ENCODE data around the gene ARVCF. TPM values are rescaled to one million over a fixed set of nuclear protein-coding genes. Genes with fewer than 3 reads are reported as not detected.

ARVCF gene
- total RNA-seq, 2 experiments from 2014 or later, result 1.5 to 1.6 TPM

DNA sequence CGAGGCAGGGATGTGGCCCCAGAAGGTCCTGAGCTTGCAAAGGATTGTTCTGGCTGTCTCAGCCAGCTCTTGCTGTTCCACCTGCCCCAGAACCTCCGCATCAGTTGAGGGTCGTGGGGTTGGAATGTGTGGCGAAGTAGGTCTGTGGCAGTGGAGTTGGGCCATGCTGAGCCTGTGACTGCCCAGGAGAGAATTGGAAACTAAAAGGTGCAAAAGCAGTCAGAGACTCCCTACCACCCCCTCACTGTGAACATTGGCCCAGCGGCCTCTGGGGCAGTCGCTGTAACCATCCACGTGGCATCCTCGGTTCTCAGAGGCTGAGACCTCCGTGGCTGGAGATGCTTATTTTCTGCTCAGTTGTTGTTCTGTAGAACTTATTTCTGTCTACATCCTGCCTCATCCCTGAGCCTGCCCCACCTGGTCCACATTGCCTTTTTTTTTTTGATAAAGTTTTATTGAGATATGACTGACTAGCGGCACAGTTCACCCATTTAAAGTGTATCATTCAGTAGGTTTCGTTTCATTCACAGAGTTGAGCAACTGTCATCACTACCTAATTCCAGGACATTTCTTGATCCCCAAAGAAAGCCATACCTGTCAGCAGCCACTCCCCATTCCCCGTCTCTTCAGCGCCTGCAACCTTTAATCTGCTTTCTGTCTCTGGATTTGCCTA, 41.1 kb upstream of the ARVCF start:
- Mint-ChIP-seq H3K27ac (no peak overlapping the region), H3K27me3 (no peaks in the 10 kb centered on the region), H3K36me3 (peaks cover 12% of the 10 kb centered on the region), H3K4me3 (no peak overlapping the region), H3K4me1 (peaks cover 15% of the 10 kb centered on the region), H3K9me3 (no peaks in the 10 kb centered on the region)
- no peak for DNase-seq
- POLR2A ChIA-PET, result interaction anchor here (0.6 kb wide), 1 partner anchor 803 kb away, joined by 3 read pairs; no protein-coding TSS in a partner anchor
- ATAC-seq (ENCODE audit: low read depth), result no peak

DNA sequence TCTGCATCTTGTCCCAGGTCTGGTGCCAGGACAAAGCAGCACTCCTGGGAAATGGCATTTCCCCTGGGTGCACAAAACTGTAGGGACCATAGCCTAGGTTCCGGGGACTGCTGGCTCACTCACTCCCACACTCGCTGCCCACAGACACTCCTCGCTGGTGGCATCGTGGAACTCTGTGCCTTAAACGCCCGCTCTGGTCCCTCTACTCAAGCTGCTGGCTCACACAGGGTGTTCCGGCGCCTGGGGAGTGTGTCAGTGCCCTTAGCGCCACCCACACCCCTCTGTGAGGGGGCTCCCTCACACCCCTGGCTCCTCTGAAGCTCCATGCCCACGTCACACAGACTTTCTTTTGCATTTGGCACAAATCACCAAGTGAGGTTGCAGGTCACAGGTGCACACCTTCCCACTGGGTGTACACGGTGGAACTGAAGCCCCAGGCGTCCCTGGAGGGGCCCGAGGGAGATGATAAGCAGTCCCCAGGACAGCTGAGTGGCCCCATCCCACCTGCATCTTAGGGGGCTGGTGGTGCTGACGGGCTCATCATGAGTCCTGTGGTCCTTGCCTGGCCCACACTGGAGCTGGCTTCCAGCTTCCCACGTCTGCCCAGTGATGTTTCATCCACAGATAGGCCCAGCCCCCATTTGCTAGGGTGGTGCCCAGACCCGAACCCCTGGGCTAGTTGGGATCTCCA, 40.2 kb upstream of the ARVCF start:
- Mint-ChIP-seq H3K4me3 (no peak overlapping the region), H3K27me3 (no peaks in the 10 kb centered on the region), H3K27ac (no peak overlapping the region), H3K4me1 (peaks cover 15% of the 10 kb centered on the region), H3K9me3 (no peaks in the 10 kb centered on the region), H3K36me3 (peaks cover 14% of the 10 kb centered on the region)
- ATAC-seq (ENCODE audit: low read depth) (no peak), DNase-seq (no peak)
- POLR2A ChIA-PET, result no interaction called here

DNA sequence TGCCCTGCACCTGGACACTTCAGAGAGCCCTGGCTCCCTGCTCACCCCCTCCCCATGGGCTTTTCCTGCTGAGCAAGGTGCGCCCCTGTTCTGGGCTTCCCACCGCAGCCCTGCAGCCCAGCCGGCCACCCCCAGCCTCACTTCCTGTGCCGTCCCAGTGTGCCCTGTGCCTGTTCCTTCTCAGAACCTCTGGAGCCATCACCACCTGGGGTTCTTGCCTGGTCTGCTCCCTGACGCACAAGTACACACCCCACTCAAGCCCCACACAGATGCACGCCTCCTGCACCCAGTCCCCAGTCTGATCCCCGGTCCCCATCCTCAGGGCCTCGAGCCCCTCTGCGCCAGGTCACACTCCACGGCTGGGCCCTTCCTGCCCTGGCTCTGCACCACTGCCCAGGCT, 39.5 kb upstream of the ARVCF start:
- ATAC-seq (ENCODE audit: low read depth) (no peak), DNase-seq (no peak)
- Mint-ChIP-seq H3K9me3 (no peaks in the 10 kb centered on the region), H3K36me3 (peaks cover 14% of the 10 kb centered on the region), H3K4me1 (peaks cover 15% of the 10 kb centered on the region), H3K27me3 (no peaks in the 10 kb centered on the region), H3K27ac (no peak overlapping the region), H3K4me3 (no peak overlapping the region)
- POLR2A ChIA-PET, result no interaction called here

DNA sequence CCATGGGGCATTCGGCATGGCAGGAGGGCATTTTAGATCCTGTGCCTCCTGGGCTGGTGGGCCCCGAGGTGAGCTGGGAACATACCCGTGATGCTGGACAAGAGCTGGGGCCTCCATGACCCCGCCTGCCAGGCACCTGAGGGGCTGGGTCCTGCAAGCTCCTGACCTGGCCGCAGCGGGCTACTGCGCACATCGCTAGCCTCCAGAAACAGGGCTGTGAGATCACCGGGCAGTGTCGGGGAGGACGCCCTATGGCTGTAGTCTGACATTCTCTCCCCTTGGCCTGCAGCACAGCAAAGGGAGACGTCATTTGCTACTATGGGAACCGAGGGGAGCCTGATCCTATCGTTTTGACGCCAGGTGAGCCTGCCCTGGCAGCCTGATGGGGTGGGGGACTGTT, 39.0 kb upstream of the ARVCF start:
- no peak for DNase-seq
- Mint-ChIP-seq H3K4me3 (no peak overlapping the region), H3K27me3 (no peaks in the 10 kb centered on the region), H3K27ac (no peak overlapping the region), H3K9me3 (no peaks in the 10 kb centered on the region), H3K4me1 (peaks cover 15% of the 10 kb centered on the region), H3K36me3 (peaks cover 14% of the 10 kb centered on the region)
- ATAC-seq (ENCODE audit: low read depth), result no peak
- POLR2A ChIA-PET, result no interaction called here

DNA sequence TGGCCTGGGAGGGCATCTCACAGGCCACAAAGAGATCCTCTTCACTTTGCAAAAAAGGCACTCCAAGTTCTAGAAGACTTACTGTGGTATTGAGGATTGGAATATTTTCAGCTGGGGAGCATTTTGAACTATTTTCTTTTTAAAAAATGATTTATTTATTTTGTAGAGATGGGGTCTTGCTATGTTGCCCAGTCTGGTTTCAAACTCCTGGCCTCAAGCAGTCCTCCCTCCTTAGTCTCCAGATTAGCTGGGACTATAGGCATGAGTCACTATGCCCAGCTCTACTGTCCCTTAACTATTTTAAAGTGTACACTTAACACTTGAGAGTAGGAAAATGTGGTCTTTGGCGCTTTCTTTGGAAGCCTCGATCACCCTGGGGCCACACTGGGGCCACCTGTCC, 38.5 kb upstream of the ARVCF start:
- POLR2A ChIA-PET, result no interaction called here
- no peak overlapping the region for H3K27ac Mint-ChIP-seq
- H3K9me3 Mint-ChIP-seq, result no peaks in the 10 kb centered on the region
- peaks cover 11% of the 10 kb centered on the region for H3K36me3 Mint-ChIP-seq
- peaks cover 15% of the 10 kb centered on the region for H3K4me1 Mint-ChIP-seq
- DNase-seq (no peak), ATAC-seq (ENCODE audit: low read depth) (no peak)
- no peaks in the 10 kb centered on the region for H3K27me3 Mint-ChIP-seq
- no peak overlapping the region for H3K4me3 Mint-ChIP-seq

DNA sequence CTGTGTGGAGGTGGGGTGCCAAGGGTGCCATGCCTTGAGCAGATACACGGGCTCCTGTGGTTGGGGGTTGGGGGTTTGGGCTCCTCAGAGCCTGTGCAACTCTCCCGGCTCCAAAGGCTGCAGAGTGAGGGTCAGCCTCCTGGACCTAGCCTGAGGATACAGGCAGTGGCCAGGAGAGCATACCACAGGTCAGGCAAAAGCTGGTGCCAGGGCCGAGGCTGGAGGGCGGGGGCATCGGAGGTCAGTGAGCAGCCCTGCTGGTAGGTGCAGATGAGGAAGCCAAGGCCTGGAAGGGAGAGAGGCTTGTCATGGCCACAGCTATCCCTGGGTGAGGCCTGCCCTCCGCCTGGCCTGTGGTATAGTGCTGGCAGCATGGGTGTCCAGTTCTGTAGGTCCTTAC, 37.9 kb upstream of the ARVCF start:
- H3K27me3 Mint-ChIP-seq, result no peaks in the 10 kb centered on the region
- H3K9me3 Mint-ChIP-seq, result peaks cover 1% of the 10 kb centered on the region
- peaks cover 13% of the 10 kb centered on the region for H3K4me1 Mint-ChIP-seq
- no peak overlapping the region for H3K27ac Mint-ChIP-seq
- POLR2A ChIA-PET, result no interaction called here
- no peak for ATAC-seq (ENCODE audit: low read depth)
- no peak for DNase-seq
- peaks cover 16% of the 10 kb centered on the region for H3K36me3 Mint-ChIP-seq
- H3K4me3 Mint-ChIP-seq, result no peak overlapping the region

DNA sequence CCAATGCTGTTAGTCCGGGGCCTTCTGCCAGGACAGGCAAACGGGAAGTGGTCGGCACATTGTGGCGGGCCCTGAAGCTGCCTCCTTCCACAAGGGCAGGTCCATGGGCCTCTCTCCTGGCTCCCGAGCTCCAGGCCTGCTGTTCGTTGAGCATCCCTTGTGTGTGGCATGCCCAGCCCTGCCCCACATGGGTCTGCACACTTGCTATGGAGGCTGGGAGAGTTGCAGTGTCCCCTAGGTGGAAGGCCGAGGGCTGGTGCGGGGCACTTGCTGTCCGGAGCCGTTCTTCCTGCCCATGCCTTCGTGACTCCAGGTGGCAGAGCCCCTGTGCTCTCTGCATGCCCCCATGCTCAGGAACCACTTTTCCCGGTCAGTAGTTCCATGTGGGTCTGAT, 37.4 kb upstream of the ARVCF start:
- peaks cover 8% of the 10 kb centered on the region for H3K4me1 Mint-ChIP-seq
- H3K4me3 Mint-ChIP-seq, result no peak overlapping the region
- H3K9me3 Mint-ChIP-seq, result peaks cover 2% of the 10 kb centered on the region
- H3K36me3 Mint-ChIP-seq, result peaks cover 18% of the 10 kb centered on the region
- no peak overlapping the region for H3K27ac Mint-ChIP-seq
- DNase-seq, result no peak
- ATAC-seq (ENCODE audit: low read depth), result no peak
- no peaks in the 10 kb centered on the region for H3K27me3 Mint-ChIP-seq
- POLR2A ChIA-PET, result no interaction called here

DNA sequence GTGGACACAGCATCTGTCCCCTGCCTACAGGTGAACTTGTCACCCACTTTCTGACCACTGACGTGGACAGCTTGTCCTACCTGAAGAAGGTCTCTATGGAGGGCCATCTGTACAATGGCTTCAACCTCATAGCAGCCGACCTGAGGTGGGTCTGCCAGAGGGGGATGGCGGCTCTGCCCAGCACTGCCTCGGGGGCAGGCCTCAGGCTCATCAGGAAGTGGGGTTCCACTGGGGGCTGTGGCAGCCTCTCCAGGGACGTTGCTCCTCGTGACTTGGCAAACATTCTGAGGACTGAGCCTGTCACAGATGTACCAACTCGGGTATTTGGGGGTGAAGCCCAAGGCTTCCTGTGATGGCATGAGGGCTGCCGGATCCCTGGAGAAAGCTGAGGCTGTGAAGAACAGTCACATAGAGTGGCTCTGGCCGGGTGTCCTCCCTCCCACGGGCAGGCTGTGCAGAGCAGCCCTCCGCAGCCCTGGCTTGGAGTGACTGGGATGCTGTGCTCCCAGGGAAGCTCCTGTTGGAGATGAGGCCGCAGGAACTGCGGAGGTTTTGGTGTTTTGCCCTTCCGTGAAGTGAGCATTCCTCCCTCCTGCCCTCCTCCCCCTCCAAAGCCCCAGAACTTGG, 36.9 kb upstream of the ARVCF start:
- Mint-ChIP-seq H3K4me3 (no peak overlapping the region), H3K4me1 (peaks cover 4% of the 10 kb centered on the region), H3K27me3 (no peaks in the 10 kb centered on the region), H3K36me3 (peaks cover 21% of the 10 kb centered on the region), H3K27ac (no peak overlapping the region), H3K9me3 (peaks cover 5% of the 10 kb centered on the region)
- DNase-seq, result no peak
- POLR2A ChIA-PET, result no interaction called here
- ATAC-seq (ENCODE audit: low read depth), result no peak

DNA sequence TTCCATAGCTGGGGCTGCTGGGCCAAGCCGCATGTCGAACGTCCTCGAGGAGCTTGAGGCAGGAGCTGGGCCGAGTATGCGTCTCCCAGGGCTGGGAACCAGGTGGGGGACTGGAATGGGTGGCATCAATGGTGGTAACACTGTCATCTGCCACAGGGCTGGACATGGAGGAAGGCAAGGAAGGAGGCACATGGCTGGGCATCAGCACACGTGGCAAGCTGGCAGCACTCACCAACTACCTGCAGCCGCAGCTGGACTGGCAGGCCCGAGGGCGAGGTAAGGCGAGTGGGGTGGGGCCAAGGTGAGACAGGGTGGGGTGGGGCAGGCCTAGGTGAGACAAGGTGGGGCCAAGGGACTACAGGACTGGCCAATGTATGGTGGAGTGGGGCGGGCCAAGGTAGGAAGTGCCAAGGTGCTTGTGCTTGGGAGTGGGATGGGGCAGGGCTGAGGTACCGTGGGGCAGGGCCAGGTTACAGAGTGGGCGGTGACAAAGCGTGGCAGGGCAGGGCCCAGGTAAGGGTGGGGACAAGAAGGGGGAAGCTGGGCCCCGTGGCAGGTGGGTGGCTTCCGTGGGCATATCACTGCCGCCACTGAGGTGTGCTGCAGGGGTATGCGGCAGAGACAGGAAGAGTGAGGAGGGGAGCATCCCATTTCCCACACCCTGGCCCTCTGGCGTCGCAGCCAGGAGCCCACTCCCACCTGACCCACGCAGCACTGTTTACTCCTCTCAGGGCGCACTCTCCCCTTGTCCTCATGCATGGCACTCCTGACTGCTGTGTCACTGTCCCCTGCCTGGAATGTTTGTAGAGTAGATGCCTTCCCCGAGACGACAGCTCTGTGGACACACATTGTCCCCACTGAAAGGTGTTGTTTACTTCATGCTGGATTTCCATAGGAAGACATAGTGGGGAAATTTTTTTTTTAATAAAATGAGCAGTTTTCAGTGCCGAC, 36.0 kb upstream of the ARVCF start:
- no peak overlapping the region for H3K4me3 Mint-ChIP-seq
- peaks cover 28% of the 10 kb centered on the region for H3K36me3 Mint-ChIP-seq
- H3K27me3 Mint-ChIP-seq, result no peaks in the 10 kb centered on the region
- H3K27ac Mint-ChIP-seq, result peak overlapping the region; percentile 16
- POLR2A ChIA-PET, result no interaction called here
- ATAC-seq (ENCODE audit: low read depth) (no peak), DNase-seq (no peak)
- H3K4me1 Mint-ChIP-seq, result no peaks in the 10 kb centered on the region
- H3K9me3 Mint-ChIP-seq, result peaks cover 10% of the 10 kb centered on the region

DNA sequence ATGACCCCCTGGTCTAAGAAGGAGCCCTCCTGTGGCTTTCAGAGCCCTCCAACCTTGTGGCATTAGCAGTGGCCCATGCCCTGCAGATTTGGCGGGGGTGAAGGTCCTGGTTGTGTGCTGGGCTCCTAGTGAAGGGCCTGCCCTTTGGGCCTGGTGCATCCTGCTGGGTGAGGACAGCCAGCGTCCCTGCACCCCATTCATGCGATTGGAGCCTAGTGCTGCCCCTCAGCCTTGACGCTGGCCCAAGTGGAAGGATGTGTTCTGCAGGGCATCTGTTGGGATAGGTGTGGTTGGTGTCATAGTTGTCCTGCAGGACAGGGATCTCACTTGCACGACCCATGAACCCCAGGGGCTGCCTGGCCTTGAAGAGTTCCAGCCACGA, 35.3 kb upstream of the ARVCF start:
- H3K4me1 Mint-ChIP-seq, result no peaks in the 10 kb centered on the region
- DNase-seq (no peak), ATAC-seq (ENCODE audit: low read depth) (no peak)
- no peak overlapping the region for H3K4me3 Mint-ChIP-seq
- H3K27ac Mint-ChIP-seq, result peak overlapping the region; percentile 16
- POLR2A ChIA-PET, result no interaction called here
- peaks cover 11% of the 10 kb centered on the region for H3K9me3 Mint-ChIP-seq
- H3K27me3 Mint-ChIP-seq, result no peaks in the 10 kb centered on the region
- H3K36me3 Mint-ChIP-seq, result peaks cover 32% of the 10 kb centered on the region

DNA sequence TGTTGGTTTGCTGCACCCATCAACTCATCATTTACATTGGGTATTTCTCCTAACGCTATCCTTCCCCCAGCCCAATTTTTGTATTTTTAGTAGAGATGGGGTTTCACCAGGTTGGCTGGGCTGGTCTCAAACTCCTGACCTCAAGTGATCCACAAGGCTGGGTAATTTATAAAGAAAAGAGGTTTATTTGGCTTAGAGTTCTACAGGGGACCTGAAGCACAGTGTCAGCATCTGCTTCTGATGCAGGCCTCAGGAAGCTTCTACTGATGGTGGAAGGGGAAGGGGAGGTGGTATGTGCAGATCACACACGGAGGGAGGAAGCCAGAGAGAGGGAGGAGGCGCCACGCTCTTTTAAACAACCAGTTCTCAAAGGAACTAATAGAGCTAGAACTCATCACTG, 30.1 kb upstream of the ARVCF start:
- DNase-seq, result no peak
- no peak overlapping the region for H3K27ac Mint-ChIP-seq
- H3K4me3 Mint-ChIP-seq, result no peak overlapping the region
- no peaks in the 10 kb centered on the region for H3K27me3 Mint-ChIP-seq
- peaks cover 43% of the 10 kb centered on the region for H3K36me3 Mint-ChIP-seq
- peaks cover 11% of the 10 kb centered on the region for H3K9me3 Mint-ChIP-seq
- no peak for ATAC-seq (ENCODE audit: low read depth)
- POLR2A ChIA-PET, result no interaction called here
- no peaks in the 10 kb centered on the region for H3K4me1 Mint-ChIP-seq

DNA sequence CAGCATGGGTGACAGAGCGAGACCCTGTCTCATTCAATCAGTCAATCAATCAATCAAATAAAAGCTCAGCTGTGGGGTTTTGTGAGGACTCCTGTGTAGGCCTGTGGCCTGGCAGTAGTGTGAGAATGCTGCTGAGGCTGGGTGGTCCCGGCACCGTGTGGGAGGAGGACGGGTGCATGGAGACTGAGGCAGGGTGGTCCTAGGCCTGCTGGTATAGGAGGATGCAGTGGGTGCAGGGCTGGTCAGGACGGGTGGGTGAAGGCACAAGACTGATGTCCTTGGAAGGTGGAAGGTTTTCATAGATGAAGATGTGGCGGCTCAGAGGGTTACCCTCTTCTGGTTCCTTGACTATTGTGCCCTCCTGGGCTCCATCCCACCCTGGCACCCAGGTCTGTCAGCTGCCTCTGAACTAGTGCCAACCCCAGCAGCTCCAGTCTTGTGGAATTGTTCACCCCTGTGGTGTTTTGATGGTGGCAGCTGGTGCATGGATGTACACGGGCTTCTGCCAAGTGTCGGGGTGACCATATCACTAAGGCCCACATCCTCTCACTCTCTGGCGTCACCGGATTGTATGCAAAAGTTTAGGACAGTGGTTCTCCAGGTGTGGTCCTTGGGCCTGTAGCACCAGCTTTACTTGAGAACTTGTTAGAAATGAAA, 28.0 kb upstream of the ARVCF start:
- peaks cover 41% of the 10 kb centered on the region for H3K36me3 Mint-ChIP-seq
- DNase-seq, result no peak
- no peaks in the 10 kb centered on the region for H3K4me1 Mint-ChIP-seq
- POLR2A ChIA-PET, result no interaction called here
- ATAC-seq (ENCODE audit: low read depth), result no peak
- H3K27ac Mint-ChIP-seq, result no peak overlapping the region
- H3K4me3 Mint-ChIP-seq, result no peak overlapping the region
- no peaks in the 10 kb centered on the region for H3K27me3 Mint-ChIP-seq
- peaks cover 10% of the 10 kb centered on the region for H3K9me3 Mint-ChIP-seq

DNA sequence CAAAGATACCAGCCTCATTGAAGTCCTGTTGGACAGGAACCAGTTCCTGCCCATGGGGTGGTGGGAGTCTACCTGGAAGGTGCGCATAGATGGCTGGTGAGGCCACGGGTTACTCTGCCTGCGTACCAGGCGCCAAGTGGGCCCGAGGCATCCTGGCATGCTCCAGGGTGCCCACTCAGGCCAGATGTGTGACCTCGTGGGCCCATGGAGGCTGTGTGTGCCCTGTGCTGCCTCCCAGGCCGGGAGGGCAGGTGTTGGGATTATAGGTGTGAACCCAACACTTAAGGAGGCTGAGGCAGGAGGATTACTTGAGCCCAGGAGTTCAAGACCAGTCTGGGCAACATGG, 27.3 kb upstream of the ARVCF start:
- peaks cover 36% of the 10 kb centered on the region for H3K36me3 Mint-ChIP-seq
- peaks cover 8% of the 10 kb centered on the region for H3K9me3 Mint-ChIP-seq
- H3K27me3 Mint-ChIP-seq, result no peaks in the 10 kb centered on the region
- no peak overlapping the region for H3K27ac Mint-ChIP-seq
- DNase-seq (no peak), ATAC-seq (ENCODE audit: low read depth) (no peak)
- no peaks in the 10 kb centered on the region for H3K4me1 Mint-ChIP-seq
- H3K4me3 Mint-ChIP-seq, result no peak overlapping the region
- POLR2A ChIA-PET, result no interaction called here

All from activated naive CD8-positive, alpha-beta T cell treated with anti-CD3 and anti-CD28 coated beads, Interleukin-2, amount 10 ng/mL, durations not matched to agents 7 days and 5 days (primary cell).